ENCODE measurements around the gene ERCC2. TPM values are rescaled to one million over a fixed set of nuclear protein-coding genes. Genes with fewer than 3 reads are reported as not detected.

ERCC2 gene
- total and polyA plus RNA-seq, 2 of the 8 experiments (the other 6 are each of a cell fraction or from before 2014, with no cell fraction given), result 107 to 117 TPM

DNA sequence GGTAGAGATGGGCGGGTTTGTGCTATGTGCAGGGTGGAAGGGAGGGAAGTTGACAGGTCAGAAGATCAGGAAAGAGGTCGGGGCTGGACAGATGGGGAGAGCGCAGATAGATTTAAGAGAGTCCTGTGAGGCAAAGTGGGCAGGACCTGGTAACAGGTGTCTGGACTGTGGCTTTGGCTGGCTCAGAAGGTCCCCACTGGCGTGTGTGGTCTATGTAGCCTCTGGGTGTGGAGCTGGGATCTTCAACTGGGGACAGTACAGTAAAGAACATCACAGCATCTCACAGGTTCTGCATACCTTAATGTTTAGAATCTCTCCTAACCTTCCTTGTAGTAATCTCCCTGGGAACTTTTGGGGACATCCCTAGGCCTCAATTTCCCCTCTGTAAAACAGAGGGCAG, 65.4 kb downstream of the ERCC2 start:
- H3K4ac ChIP-seq (replicated peaks; ENCODE audit: insufficient read length, low read depth, low read length), result no peak overlapping the region
- no peak overlapping the region for H2BK120ac ChIP-seq (replicated peaks; ENCODE audit: low read depth, low read length)
- FAIRE-seq (no peak), DNase-seq (ENCODE audit: low read depth in 1 of 2, low spot score in 2 of 2) (no peak)
- H3K27ac ChIP-seq (ENCODE audit: low read depth, low read length), result no peak overlapping the region
- H3K4me2 ChIP-seq (ENCODE audit: insufficient read depth in 1 of 2, low read depth in 2 of 2, low read length in 2 of 2), result no peak overlapping the region
- WGBS, 2 experiments (ENCODE audit: extremely low coverage in 1 of 2, insufficient coverage in 1 of 2, insufficient read length in 1 of 2, insufficient replicate concordance in 2 of 2, low coverage in 1 of 2, low lambda C conversion rate in 2 of 2, missing lambda C conversion rate in 1 of 2), result 85% methylated on average over 4 of the region's 4 CpGs; no CpG with 5 or more reads in 1 of the 2 experiments
- no peaks in the 10 kb centered on the region for H3K9me3 ChIP-seq (ENCODE audit: insufficient read depth in 2 of 2, low read depth in 1 of 2, low read length in 1 of 2)
- 0 out of 2 replicates have a peak, but pooled peaks have one; percentile 35 for TF ChIP-seq POLR2AphosphoS5 (IDR thresholded peaks at IDR 0.05; ENCODE audit: low read depth, low read length)
- no peak for TF ChIP-seq GABPA (IDR thresholded peaks at IDR 0.05; ENCODE audit: borderline replicate concordance, insufficient read depth, low read length)
- no peak for TF ChIP-seq TBP (IDR thresholded peaks at IDR 0.05; ENCODE audit: low read depth, low read length)
- no peak for TF ChIP-seq JUN (IDR thresholded peaks at IDR 0.05; ENCODE audit: low read depth, low read length)
- no peak for TF ChIP-seq SIX5 (IDR thresholded peaks at IDR 0.05; ENCODE audit: low read depth, low read length)
- TF ChIP-seq POLR2A (IDR thresholded peaks at IDR 0.05; ENCODE audit: control extremely low read depth in 1 of 2, low read depth in 2 of 2, low read length in 2 of 2), result peak in 1 of 2 experiments; percentile 55; a peak in 1 of 3 replicates
- H3K23ac ChIP-seq (ENCODE audit: insufficient read length), result no peak overlapping the region
- H3K79me2 ChIP-seq (ENCODE audit: control insufficient read depth in 1 of 2, insufficient read depth in 2 of 2, low read length in 2 of 2), result no peaks in the 10 kb centered on the region
- H3K9ac ChIP-seq (replicated peaks in 1 of 4; ENCODE audit: extremely low read depth in 1 of 4, low read depth in 3 of 4, low read length in 3 of 4), result no peak overlapping the region
- H2AK5ac ChIP-seq (ENCODE audit: low read depth, low read length), result no peak overlapping the region
- no peak overlapping the region for H2BK15ac ChIP-seq (ENCODE audit: low read length)
- H3K4me1 ChIP-seq (replicated peaks in 1 of 4; ENCODE audit: control insufficient read depth in 3 of 4, insufficient read depth in 4 of 4, low read length in 3 of 4), result no peaks in the 10 kb centered on the region; a peak in 2 of 7 replicates
- no peaks in the 10 kb centered on the region; the same call in 1 of the 2 replicates for H3K23me2 ChIP-seq (ENCODE audit: low read depth, low read length)
- no peak overlapping the region for H2AFZ ChIP-seq (ENCODE audit: low read length)
- no peaks in the 10 kb centered on the region; a peak in 1 of 8 replicates for H3K36me3 ChIP-seq (ENCODE audit: control insufficient read depth in 2 of 4, insufficient read depth in 4 of 4, low read length in 3 of 4)
- ChIA-PET CTCF (ENCODE audit: partially characterized antibody) (interaction anchor here (0.6 to 1.3 kb wide), 2 partner anchors 10 to 1332 kb away, joined by 3 to 6 read pairs; no protein-coding TSS in a partner anchor), POLR2A (ENCODE audit: partially characterized antibody) (interaction anchor here (0.6 to 1.4 kb wide), 3 partner anchors 19 to 61 kb away, joined by 3 to 4 read pairs (median 3); no protein-coding TSS in a partner anchor)
- no peak overlapping the region for H4K8ac ChIP-seq (ENCODE audit: extremely low read depth, insufficient read depth, low read length)
- H4K5ac ChIP-seq (ENCODE audit: insufficient read length, low read depth, low read length), result no peak overlapping the region
- no peak overlapping the region for H4K91ac ChIP-seq (replicated peaks; ENCODE audit: insufficient read length, low read length)
- no peak overlapping the region for H2BK12ac ChIP-seq (ENCODE audit: low read depth, low read length)
- no peak overlapping the region for H3K14ac ChIP-seq (ENCODE audit: insufficient read length)
- no peak overlapping the region for H2BK20ac ChIP-seq (ENCODE audit: low read length)
- no peaks in the 10 kb centered on the region for H3K79me1 ChIP-seq (ENCODE audit: low read depth, low read length)
- no peak overlapping the region; the same call in 1 of the 2 replicates for H2BK5ac ChIP-seq (ENCODE audit: low read depth, low read length)
- peaks cover 0 to 13% (median 10%) of the 10 kb centered on the region in 4 experiments; a peak in 3 of 7 replicates for H3K27me3 ChIP-seq (replicated peaks in 1 of 4; ENCODE audit: control insufficient read depth in 3 of 4, extremely low read depth in 1 of 4, insufficient read depth in 3 of 4, low read length in 3 of 4)
- H3K56ac ChIP-seq (replicated peaks; ENCODE audit: insufficient read length, low read depth, low read length), result no peak overlapping the region
- H3K18ac ChIP-seq (ENCODE audit: extremely low read depth, low read length), result no peak overlapping the region
- H4K20me1 ChIP-seq (replicated peaks in 1 of 2; ENCODE audit: control insufficient read depth in 1 of 2, insufficient read depth in 2 of 2, low read length in 2 of 2), result no peaks in the 10 kb centered on the region
- no peak overlapping the region for H3K4me3 ChIP-seq (ENCODE audit: extremely low read depth in 1 of 4, insufficient read depth in 2 of 4, low read depth in 3 of 4, low read length in 4 of 4)
